PC-3 (cell line): ENCODE data around the gene NOTO. TPM values are rescaled to one million over a fixed set of nuclear protein-coding genes. Genes with fewer than 3 reads are reported as not detected.
"Not testable (repeated sequence)": the region's sequence is repeated elsewhere in the genome, so short reads cannot be mapped to it uniquely, and the experiment has no call there.

ENCODE experiments used
- ATAC-seq: fragments of 200-7000 bp; cut with Tn5 transposase; 2 replicates; pipeline ENCODE4 v1.9.1; 2020; ENCODE audit warnings: mild to moderate bottlenecking, moderate library complexity
- BruUV-seq: library from RNA; stranded (reverse); fragments of 400-500 nt; replicated peaks from 2 replicates; lab custom pipeline; 2021; lab: Mats Ljungman, UMichigan
- CTCF ChIA-PET: fragments of 300-600 bp; sonication (Branson Sonifier 250); formaldehyde crosslinking; loops from one replicate; lab custom pipeline; 2022; ENCODE audit warnings: antibody characterized with exemption; lab: Charles Lee
- POLR2A ChIA-PET: fragments of 300-600 bp; sonication (Branson Sonifier 250); formaldehyde crosslinking; loops from one replicate; lab custom pipeline; 2022; ENCODE audit warnings: antibody characterized with exemption; ENCODE audit not compliant: unreplicated experiment; lab: Charles Lee
- DNase-seq: peaks from one replicate; pipeline ENCODE4 v3.0.0-alpha.2; 2015
- H2AFZ ChIP-seq: fragments of 300-600 bp; sonication (generic); 2 replicates; pipeline ENCODE4 v1.6.0; 2016; ENCODE audit warnings: antibody characterized with exemption, low read length
- H3F3A ChIP-seq: fragments of 300-600 bp; sonication (generic); one replicate; pipeline ENCODE4 v1.6.0; 2017; ENCODE audit warnings: antibody characterized with exemption, low read length, control low read depth, mild to moderate bottlenecking; ENCODE audit not compliant: unreplicated experiment
- H3K27ac ChIP-seq: fragments of 300-600 bp; sonication (generic); 2 replicates; pipeline ENCODE4 v1.5.1; 2016; ENCODE audit warnings: mild to moderate bottlenecking, low read length
- H3K27me3 ChIP-seq: fragments of 300-600 bp; sonication (generic); 2 replicates; pipeline ENCODE4 v1.6.1; 2016; ENCODE audit warnings: low read length, mixed read lengths
- H3K36me3 ChIP-seq: fragments of 300-600 bp; sonication (generic); 2 replicates; pipeline ENCODE4 v1.6.1; 2016; ENCODE audit warnings: low read depth, mixed run types, low read length, mixed read lengths
- H3K4me1 ChIP-seq: fragments of 300-600 bp; sonication (generic); 2 replicates; pipeline ENCODE4 v1.5.1; 2016; ENCODE audit warnings: low read length; ENCODE audit not compliant: insufficient read depth
- H3K4me2 ChIP-seq: fragments of 300-600 bp; sonication (generic); 2 replicates; pipeline ENCODE4 v1.6.0; 2016; ENCODE audit warnings: low read length
- H3K4me3 ChIP-seq: fragments of 300-600 bp; sonication (generic); 2 replicates; pipeline ENCODE4 v1.5.1; 2016; ENCODE audit warnings: mild to moderate bottlenecking, low read length, mixed read lengths
- H3K79me2 ChIP-seq: fragments of 300-600 bp; sonication (generic); 2 replicates; pipeline ENCODE4 v1.6.1; 2017; ENCODE audit warnings: low read length, mixed read lengths
- H3K9ac ChIP-seq: fragments of 300-600 bp; sonication (generic); 2 replicates; pipeline ENCODE4 v1.6.0; 2016; ENCODE audit warnings: mild to moderate bottlenecking, low read length
- H3K9me2 ChIP-seq: fragments of 300-600 bp; sonication (generic); replicated peaks from 2 replicates; pipeline ENCODE4 v1.6.1; 2016; ENCODE audit warnings: mixed run types, low read length, mixed read lengths
- H3K9me3 ChIP-seq: fragments of 300-600 bp; sonication (generic); 2 replicates; pipeline ENCODE4 v1.6.1; 2016; ENCODE audit warnings: low read length, mixed read lengths
- H4K20me1 ChIP-seq: fragments of 300-600 bp; sonication (generic); 2 replicates; pipeline ENCODE4 v1.6.1; 2016; ENCODE audit warnings: low read length, mixed read lengths
- CTCF ChIP-seq: fragments of 300-600 bp; sonication (generic); conservative IDR thresholded peaks from 2 replicates; pipeline ENCODE4 v1.5.1; 2017; ENCODE audit warnings: antibody characterized with exemption, low read depth, mild to moderate bottlenecking, low read length
- EZH2 ChIP-seq: fragments of 300-600 bp; sonication (generic); IDR thresholded peaks from one replicate; pipeline ENCODE4 v1.6.1; 2017; ENCODE audit warnings: antibody characterized with exemption, mild to moderate bottlenecking, low read length; ENCODE audit not compliant: unreplicated experiment
- EZH2phosphoT487 ChIP-seq: fragments of 300-600 bp; sonication (generic); IDR thresholded peaks from 2 replicates; pipeline ENCODE4 v1.6.1; 2018; ENCODE audit warnings: mild to moderate bottlenecking, antibody characterized with exemption, low read length, borderline replicate concordance
- intact Hi-C: fragments of 100-400 bp; cut with micrococcal nuclease; formaldehyde crosslinking; loops from 2 replicates; pipeline ENCODE4 v1.9.0; 2023
- total RNA-seq: library from RNA; depleted of rRNA; stranded (reverse); fragments of >200 nt; gene quantifications from 2 replicates; pipeline ENCODE4 v1.2.3, GENCODE V29; 2014

Gene NOTO
- total RNA-seq, 1 experiment from 2014 or later = 0.07 TPM

DNA sequence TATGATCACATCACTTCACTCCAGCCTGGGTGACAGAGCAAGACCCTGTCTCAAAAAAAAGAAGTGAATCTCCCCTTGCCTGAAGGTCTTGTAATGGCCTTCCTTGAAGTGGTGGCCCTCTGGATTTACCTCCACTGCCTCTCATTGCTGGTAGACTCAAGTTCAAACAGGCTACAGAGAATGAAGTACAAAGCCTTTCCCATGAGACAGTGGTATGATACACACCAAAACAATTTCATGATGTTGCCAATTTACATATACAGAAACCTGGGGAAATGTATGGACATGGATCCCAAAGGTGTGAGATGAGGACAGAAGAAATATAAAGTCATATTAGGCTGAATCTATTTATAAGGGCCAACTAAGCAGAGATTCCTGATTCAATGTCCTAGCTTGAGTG is 4.8 kb upstream of the NOTO start:
- Histone ChIP-seq H4K20me1 (no peaks in the 10 kb centered on the region), H3K36me3 (no peaks in the 10 kb centered on the region), H3K4me2 (no peak overlapping the region), H3K27me3 (peaks cover 49% of the 10 kb centered on the region), H3K9me2 (no peaks in the 10 kb centered on the region), H3F3A (no peaks in the 10 kb centered on the region), H3K9me3 (no peaks in the 10 kb centered on the region), H3K27ac (no peak overlapping the region), H2AFZ (no peak overlapping the region), H3K4me3 (no peak overlapping the region), H3K9ac (no peak overlapping the region), H3K79me2 (no peaks in the 10 kb centered on the region), H3K4me1 (peaks cover 1% of the 10 kb centered on the region; the same call in 1 of the 2 replicates)
- BruUV-seq = no TSS peak
- no peak for ATAC-seq
- DNase-seq = no peak
- intact Hi-C loops = no loop called here
- POLR2A ChIA-PET = no interaction called here
- CTCF ChIA-PET = no interaction called here
- no peak for TF ChIP-seq CTCF
- TF ChIP-seq EZH2phosphoT487 = no peak
- no peak for TF ChIP-seq EZH2

GRCh38 chr2:73200281-73200680 is 2.1 kb upstream of the NOTO start:
- intact Hi-C loops, H3K9me2 ChIP-seq, BruUV-seq, H3K9ac ChIP-seq, H3K27ac ChIP-seq, H3K79me2 ChIP-seq, H3K4me1 ChIP-seq, POLR2A ChIA-PET, H3K4me3 ChIP-seq, H3F3A ChIP-seq, H3K4me2 ChIP-seq, H3K9me3 ChIP-seq, CTCF ChIA-PET, H4K20me1 ChIP-seq, H2AFZ ChIP-seq, H3K36me3 ChIP-seq: not testable (repeated sequence)
- ATAC-seq = peak; percentile 38
- DNase-seq = peak; percentile 49
- H3K27me3 ChIP-seq = peaks cover 66% of the 10 kb centered on the region

DNA sequence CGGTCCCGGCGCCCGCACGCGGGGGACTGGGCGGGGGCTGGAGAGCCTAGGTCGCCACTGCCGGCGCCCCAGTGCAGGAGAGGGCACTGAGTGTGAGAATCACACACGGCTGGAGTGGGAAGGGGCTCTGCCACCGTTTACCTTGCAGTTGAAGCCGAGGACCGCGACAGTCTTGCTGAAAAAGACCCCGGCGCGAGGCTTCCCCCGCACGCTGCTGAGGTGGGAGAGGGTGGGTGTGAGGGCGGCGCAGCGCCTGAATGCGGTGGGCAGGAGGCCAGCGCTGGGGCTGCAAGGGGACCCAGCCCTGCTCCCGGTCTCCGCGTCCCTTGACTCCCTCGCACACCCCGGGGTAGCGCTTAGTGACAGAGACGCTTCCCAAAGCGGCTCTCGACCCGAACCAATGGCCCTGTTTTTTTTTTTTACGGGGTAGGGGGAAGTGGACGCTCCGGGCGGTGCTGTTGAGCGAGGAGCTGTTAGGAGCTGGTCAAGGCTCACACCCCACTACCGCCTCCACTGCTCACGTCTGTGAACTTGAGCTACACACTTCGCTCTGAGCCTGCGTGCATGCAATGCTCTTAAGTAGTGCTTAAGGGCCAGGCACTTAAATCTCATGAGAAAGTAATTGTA is 794 bp downstream of the NOTO start:
- H3K36me3 ChIP-seq = no peaks in the 10 kb centered on the region
- H3K4me3 ChIP-seq = peak overlapping the region; percentile 55; the same call in 1 of the 2 replicates
- peak overlapping the region; percentile 81 for H3K4me2 ChIP-seq
- H3F3A ChIP-seq = no peaks in the 10 kb centered on the region
- no peak overlapping the region for H3K9ac ChIP-seq
- H3K4me1 ChIP-seq = peaks cover 3% of the 10 kb centered on the region; the same call in 1 of the 2 replicates
- peak overlapping the region; percentile 70 for H2AFZ ChIP-seq
- DNase-seq = no peak
- intact Hi-C loops = no loop called here
- H4K20me1 ChIP-seq = no peaks in the 10 kb centered on the region
- no peaks in the 10 kb centered on the region for H3K9me3 ChIP-seq
- no peaks in the 10 kb centered on the region for H3K9me2 ChIP-seq
- POLR2A ChIA-PET = no interaction called here
- H3K27ac ChIP-seq = no peak overlapping the region
- BruUV-seq = no TSS peak
- TF ChIP-seq EZH2phosphoT487 = no peak
- TF ChIP-seq CTCF = no peak
- peak; percentile 28 for TF ChIP-seq EZH2
- no peaks in the 10 kb centered on the region for H3K79me2 ChIP-seq
- ATAC-seq = no peak
- H3K27me3 ChIP-seq = peaks cover 45% of the 10 kb centered on the region
- CTCF ChIA-PET = no interaction called here
